Measurements from ENCODE around the gene SERINC5.
A peak's percentile ranks its signal among the peaks of the same experiment; 100 is the strongest.
"Not testable (repeated sequence)": the region's sequence is repeated elsewhere in the genome, so short reads cannot be mapped to it uniquely, and the experiment has no call there.

The SERINC5 gene

DNA sequence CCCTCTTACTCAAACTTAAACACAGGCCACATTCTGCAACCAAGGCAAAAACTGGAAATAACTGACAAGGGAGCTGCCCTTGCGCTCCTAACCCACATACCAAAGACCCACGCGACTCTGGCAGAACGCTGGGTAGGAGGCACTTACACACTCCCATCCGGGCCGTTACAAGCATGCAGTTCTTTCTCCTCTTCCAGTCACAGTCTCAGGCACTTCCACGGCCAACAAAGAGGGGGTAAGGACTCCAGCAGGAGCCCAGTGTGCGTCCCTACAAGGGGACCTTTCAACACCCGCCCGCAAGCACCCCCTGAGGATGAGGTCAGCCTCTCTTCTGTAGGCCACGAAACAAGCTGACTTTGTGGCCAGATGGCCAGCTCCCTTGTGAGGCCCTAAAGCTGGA, 57.4 kb downstream of the SERINC5 start:
- no peak for DNase-seq (ENCODE audit: low read depth, low spot score)

DNA sequence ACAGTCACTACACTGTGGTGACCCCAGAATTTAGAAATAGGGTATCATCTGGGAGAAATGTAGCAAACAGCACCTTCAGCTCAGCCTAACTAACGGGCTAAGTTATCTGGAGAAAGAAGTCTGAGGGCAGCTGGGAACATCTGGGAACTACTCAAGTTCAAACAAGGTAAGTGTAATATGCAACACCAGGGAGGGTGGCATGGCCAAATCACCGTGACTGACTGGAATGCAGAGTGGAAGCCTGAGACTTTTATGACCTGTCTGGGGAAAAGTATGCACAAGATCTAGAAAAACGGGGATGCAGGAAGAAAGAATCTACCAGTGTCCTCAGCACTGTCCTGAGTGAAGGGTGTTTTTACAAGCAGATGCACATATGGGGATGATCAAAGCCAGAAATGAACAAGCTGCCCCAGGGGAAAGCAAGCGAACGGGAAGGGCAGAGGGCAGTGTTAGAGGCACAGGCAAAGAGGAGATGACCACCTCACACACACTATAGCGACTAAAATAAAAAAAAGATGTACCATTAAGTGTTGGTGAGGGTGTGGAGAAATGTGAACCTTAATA, 59.9 kb downstream of the SERINC5 start:
- DNase-seq (ENCODE audit: low read depth, low spot score), result no peak

- no peak for DNase-seq (ENCODE audit: low read depth, low spot score)
Measured at GRCh38 chr5:80194468-80194867, 61.4 kb downstream of the SERINC5 start.

GRCh38 chr5:80193401-80193800, 62.4 kb downstream of the SERINC5 start:
- DNase-seq (ENCODE audit: low read depth, low spot score), result no peak

- DNase-seq (ENCODE audit: low read depth, low spot score), result no peak
Measured at GRCh38 chr5:80192507-80193241, 63.2 kb downstream of the SERINC5 start.

- DNase-seq (ENCODE audit: low read depth, low spot score), result peak; percentile 86
Measured at GRCh38 chr5:80191991-80192398, 63.9 kb downstream of the SERINC5 start.

DNA sequence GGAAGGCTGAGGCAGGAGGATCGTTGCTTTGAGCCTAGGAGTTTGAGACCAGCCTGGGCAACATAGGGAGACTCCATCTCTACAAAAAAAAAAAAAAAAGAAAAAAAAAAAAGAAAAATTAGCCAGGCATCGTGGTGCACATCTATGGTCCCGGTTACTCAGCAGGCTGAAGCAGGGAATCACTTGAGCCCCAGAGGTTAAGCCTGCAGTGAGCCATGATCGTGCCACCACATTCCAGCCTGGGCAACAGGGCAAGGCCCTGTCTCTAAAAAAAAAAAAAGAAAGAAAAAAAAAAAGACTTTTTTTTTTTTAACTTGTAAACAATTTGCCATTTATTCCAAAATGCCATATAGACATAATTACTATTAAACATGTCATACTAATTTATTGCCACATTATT, 64.5 kb downstream of the SERINC5 start:
- no peak for DNase-seq (ENCODE audit: low read depth, low spot score)

DNA sequence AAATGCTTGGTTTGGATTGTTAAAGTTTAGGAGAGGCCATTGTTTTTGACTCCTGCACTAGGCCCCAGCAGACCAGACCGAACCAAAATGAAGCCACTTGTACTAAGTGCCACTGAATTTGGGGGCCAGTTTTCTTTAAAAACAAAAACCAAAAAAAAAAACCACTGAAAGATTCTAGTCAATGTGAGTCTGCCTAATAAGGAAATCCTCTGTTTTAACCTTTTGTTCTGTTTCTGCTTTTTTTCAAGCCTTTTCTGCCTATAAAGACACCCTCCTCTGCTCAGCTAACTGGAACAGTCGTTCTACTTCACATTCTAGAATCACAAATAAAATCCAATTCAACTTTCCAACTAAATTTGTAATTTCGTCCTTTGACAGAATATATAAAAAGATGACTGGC, 64.9 kb downstream of the SERINC5 start:
- DNase-seq (ENCODE audit: low read depth, low spot score), result no peak

DNA sequence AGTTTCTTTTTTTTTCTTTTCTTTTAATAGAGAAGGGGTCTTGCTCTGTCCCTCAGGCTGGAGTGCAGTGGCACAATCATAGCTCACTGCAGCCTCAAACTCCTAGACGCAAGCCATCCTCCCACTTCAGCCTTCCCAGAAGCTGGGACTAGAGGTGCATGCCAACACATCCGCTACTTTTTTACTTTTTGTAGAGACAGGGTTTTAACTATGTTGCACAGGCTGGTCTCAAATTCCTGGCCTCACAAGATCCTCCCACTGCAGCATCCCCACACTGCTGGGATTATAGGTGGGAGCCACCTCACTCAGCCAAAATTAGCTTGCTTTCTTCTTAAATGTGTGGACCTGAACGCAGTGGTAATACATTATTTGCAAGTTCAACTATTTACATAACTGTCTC, 66.1 kb downstream of the SERINC5 start:
- DNase-seq (ENCODE audit: low read depth, low spot score), result no peak

- DNase-seq (ENCODE audit: low read depth, low spot score), result peak; percentile 47
Measured at GRCh38 chr5:80189201-80189600, 66.6 kb downstream of the SERINC5 start.

GRCh38 chr5:80187421-80188090, 68.3 kb downstream of the SERINC5 start:
- DNase-seq (ENCODE audit: low read depth, low spot score), result no peak

DNA sequence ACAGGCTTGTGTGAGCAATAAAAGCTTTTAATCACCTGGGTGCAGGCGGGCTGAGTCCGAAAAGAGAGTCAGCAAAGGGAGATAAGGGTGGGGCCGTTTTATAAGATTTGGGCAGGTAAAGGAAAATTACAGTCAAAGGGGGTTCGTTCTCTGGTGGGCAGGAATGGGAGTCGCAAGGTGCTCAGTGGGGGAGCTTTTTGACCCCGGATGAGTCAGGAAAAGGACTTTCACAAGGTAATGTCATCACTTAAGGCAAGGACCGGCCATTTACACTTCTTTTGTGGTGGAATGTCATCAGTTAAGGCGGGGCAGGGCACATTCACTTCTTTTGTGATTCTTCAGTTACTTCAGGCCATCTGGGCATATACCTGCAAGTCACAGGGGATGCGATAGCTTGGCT, 70.3 kb downstream of the SERINC5 start:
- peak; percentile 71 for DNase-seq (ENCODE audit: low read depth, low spot score)

GRCh38 chr5:80185095-80185494, 70.8 kb downstream of the SERINC5 start:
- DNase-seq (ENCODE audit: low read depth, low spot score), result peak; percentile 26

DNA sequence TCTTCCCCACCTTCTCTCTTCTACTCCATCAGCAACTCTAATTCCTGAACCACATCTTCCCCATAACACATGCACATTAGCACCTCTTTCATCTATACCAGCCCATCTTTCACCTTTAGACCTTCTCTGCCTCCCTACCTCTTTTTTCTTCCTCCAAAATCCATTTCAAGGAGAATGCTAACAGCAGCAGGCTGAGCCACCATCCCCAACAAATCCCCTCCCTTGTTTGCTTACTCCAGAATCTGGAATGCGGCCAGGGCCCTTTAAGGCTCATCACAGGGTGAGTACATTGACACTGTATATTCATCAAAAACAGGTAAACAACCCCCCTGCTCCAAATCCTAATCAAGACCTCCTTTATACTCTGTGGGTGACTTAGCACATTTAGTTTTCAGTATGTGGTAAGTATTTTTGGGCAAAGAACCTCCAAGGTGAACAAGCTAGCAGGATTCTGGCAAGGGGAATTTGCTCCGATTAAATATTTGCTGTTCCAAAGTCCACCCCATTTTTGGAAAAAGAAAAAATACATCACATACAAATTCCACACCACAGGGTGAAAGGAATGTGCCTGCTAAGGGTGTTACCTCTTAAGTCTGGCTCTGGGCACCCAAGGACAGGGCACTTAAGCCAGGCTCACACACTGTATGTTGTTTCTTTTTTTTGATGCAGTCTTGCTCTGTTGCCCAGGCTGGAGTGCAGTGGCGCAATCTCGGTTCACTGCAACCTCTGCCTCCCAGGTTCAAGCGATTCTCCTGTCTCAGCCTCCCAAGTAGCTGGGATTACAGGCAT, 71.4 kb downstream of the SERINC5 start:
- peak; percentile 76 for DNase-seq (ENCODE audit: low read depth, low spot score)

- not testable (repeated sequence) for DNase-seq (ENCODE audit: low read depth, low spot score)
Measured at GRCh38 chr5:80183728-80184234, 72.1 kb downstream of the SERINC5 start.

GRCh38 chr5:80182809-80183580, 72.9 kb downstream of the SERINC5 start:
- peak; percentile 89 for DNase-seq (ENCODE audit: low read depth, low spot score)

DNA sequence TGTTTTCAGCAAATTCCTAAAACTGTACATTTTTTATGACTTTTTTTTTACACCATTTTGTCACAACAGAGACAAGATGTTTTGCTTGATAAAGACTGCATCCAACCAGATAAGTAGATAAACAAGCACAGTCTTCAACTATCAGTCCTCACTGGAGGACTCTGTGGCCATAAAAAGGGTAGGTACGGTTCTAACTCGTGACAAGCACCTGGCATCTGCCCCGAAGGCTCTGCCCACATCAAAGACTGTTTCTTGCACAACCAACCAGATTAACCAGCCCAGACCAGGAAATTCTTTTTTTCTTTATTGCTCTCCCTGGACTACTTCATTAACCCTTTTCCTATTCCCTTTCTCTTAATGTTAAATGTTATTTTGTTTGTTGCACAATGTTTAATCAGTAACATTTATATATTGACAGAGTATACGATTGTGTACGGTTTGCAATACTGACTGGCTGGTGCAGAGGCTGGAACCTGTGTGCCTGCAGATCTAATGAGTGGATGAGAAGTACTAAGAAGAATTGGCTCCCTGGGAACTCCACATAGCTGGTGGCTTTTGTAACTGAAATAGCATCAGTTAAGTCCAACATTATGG, 74.1 kb downstream of the SERINC5 start:
- DNase-seq (ENCODE audit: low read depth, low spot score), result peak; percentile 58

DNA sequence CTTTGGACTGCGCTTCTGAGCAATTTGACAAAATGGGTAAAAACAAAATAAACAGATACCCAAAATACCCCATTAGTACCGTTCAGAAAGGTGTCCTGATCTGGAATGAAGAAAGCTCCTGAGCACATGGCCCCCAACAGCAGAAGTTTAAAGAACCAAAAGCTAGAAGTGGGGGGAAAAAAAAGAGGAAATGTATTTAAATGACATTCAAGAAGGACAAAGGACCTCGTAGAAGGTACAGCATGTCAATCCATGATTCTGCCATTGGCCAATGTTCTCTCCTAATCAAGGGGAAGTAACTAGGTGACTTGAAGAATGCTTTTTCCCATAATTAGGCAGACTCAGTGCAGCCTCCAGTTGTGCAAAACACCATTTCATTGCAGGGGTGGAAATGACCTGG, 78.6 kb downstream of the SERINC5 start:
- DNase-seq (ENCODE audit: low read depth, low spot score), result no peak

DNA sequence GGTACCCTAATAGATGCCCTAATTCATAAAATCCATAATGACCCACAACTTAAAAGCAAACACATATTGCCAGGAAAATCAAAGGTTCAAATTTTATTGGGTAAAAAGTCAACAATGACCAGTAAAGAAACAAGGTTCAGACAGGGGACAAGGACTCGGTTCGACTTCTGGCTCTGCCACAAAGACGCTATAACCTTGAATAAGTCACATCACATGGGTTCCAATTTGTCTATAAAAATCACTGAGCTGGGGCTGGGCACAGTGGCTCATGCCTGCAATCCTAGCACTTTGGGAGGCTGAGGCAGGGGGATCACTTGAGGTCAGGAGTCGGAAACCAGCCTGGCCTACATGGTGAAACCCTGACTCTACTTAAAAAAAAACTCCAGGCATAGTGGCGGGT, 80.5 kb downstream of the SERINC5 start:
- DNase-seq (ENCODE audit: low read depth, low spot score), result no peak

- no peak for DNase-seq (ENCODE audit: low read depth, low spot score)
Measured at GRCh38 chr5:80174790-80175189, 81.1 kb downstream of the SERINC5 start.

Data from ELF-1 (cell line).